GM21526 (cell line): ENCODE data around the gene AGBL4.

Experiments
- ATAC-seq: cut with Tn5 transposase; IDR thresholded peaks from one replicate; pipeline ENCODE4 v1.9.1; 2021; ENCODE audit warnings: moderate library complexity; ENCODE audit not compliant: unreplicated experiment, low FRiP score

AGBL4 gene

DNA sequence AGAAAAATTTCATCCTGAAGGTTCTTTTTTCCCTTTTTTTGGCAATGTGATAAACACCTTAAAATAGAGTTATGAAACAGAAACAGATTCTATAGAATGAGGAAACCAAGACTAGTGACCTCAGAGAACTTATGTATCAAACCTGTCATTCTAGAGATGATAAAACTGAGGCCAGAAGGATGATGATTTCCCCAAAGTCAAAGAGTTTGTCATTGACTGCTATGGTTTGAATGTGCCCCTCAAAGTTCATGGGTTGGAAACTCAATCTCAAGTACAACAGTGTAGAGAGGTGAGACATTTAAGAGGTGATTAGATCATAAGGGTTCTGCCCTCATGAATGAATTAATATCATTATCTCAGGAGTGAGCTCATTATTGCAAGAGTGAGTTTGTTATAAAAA is 1233.4 kb downstream of the AGBL4 start:
- ATAC-seq = peak; percentile 68

- peak; percentile 37 for ATAC-seq
These were observed 1233.9 kb downstream of the AGBL4 start for GRCh38 chr1:48789903-48790302.

DNA sequence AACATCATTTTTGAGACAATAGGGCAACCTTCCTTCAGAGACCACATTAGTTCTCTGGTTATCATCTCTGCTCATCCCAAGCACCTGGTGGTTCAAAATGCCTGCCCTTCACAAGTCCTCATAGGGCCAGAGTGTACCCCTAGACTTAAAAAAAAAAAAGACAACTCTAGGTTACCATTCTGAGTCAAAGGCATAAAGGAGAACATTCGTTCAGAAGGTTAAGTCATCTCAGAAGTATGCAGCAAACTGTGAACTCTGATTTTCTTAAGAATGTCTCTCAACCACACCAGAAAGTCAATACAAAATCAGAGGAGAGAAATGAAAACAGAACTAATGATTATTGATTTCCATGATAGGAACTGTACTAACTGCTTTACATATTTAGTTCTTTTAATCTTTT is 1237.9 kb downstream of the AGBL4 start:
- no peak for ATAC-seq

DNA sequence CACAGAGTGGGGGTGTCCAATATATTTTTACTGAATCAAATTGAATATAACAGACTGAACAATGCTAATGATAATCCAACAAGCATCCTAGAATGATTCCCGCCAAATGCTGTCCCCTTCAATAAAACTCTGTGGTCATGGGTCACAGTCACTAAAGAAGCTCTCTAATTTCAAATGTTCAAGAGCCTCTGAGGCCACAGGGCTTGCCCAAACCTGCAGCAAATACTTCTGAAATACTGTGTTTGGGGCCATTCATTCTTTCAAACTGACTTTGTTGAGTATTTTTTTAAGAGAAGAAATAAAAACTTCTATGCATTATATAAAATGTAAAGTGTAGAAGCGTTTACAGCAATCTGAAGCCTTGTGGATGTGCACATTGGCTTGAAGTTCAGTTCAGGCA is 1239.5 kb downstream of the AGBL4 start:
- ATAC-seq = no peak

DNA sequence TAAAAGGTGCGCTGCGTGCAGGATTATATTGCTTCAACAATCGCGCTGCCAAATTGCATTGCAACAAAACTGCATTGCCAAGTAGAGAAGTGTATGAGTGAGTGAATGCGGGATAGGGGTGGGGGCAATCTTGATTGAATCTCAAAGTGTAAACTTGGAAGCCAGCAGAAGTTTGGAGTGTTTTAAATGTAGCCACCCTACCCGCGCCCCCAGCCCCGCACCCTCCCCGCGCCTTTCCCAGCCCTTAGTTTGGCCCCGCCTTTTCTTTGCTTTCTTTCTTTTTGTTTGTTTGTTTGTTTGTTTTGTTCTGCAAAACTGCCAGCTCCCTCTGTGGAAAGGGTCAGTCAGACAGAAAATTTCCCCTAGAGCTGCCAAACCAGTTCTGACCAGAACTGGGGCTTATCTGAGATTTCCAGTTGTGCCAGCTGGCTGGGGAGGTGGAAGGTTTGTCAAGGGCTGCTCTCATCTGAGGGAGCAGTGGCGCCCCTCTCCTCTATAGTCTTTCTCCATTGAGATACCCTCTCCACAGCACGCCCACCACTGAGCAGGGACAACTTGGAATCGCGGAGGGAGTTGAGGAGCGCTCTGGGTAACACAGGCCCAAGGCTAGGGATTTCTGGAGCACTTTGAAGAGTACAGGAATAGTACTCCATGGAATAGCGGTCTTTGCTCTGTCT is 1246.4 kb downstream of the AGBL4 start:
- no peak for ATAC-seq

- no peak for ATAC-seq
These were observed 1247.1 kb downstream of the AGBL4 start, which contains the start of gene BEND5 for GRCh38 chr1:48776393-48777218. TSS of gene BEND5 (minus strand) at chr1:48776891. CDS start at chr1:48776831, 60 bp downstream.

GRCh38 chr1:48775831-48776392 is 1247.8 kb downstream of the AGBL4 start:
- ATAC-seq = no peak

DNA sequence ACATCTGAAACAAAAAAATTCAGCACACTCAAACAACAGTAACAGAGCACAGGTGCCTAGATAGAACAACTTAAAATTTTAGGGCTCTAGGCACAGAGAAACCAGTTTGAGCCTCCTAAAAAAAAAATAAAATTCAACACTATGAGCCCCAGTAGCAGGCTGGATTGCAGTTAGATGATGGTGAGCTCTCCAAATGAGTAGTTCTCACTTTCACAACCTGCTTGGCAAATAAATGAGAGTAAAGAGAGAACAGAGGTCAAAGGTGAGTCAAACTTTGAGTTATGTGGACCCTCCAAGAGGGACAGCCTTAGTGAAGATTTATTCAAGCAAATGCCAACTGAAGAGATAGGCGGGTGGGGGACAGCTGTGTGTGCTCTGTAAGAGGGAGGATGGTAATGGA is 1250.6 kb downstream of the AGBL4 start:
- ATAC-seq = peak; percentile 61

- ATAC-seq = no peak
These were observed 1251.5 kb downstream of the AGBL4 start for GRCh38 chr1:48772211-48772610.

- ATAC-seq = no peak
These were observed 1252.2 kb downstream of the AGBL4 start for GRCh38 chr1:48771561-48771960.

- ATAC-seq = no peak
These were observed 1255.7 kb downstream of the AGBL4 start for GRCh38 chr1:48767975-48768510.

GRCh38 chr1:48765335-48765734 is 1258.4 kb downstream of the AGBL4 start:
- ATAC-seq = no peak

GRCh38 chr1:48761986-48762385 is 1261.8 kb downstream of the AGBL4 start:
- ATAC-seq = no peak

GRCh38 chr1:48761411-48761810 is 1262.3 kb downstream of the AGBL4 start:
- ATAC-seq = no peak

GRCh38 chr1:48760857-48761256 is 1262.9 kb downstream of the AGBL4 start:
- no peak for ATAC-seq

DNA sequence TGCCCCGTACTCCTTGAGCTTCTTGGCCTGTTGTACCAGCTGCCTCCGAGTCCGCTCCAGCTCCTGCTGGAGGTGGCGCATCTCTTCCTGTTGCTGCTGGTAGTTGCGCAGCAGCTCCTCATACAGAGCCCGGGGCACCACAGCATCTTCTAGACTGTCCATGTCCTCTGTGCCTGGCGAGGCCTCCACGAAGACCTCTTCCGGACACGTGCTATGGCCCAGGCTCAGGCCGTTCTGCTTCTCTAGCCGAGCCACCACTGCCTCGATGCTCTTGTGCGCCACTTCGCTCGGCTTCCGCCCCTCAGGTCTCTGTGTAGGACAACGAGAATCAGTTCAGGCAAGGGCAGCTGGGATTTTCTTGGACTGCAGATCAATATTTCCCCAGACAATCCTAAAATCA is 1264.8 kb downstream of the AGBL4 start:
- ATAC-seq = no peak

DNA sequence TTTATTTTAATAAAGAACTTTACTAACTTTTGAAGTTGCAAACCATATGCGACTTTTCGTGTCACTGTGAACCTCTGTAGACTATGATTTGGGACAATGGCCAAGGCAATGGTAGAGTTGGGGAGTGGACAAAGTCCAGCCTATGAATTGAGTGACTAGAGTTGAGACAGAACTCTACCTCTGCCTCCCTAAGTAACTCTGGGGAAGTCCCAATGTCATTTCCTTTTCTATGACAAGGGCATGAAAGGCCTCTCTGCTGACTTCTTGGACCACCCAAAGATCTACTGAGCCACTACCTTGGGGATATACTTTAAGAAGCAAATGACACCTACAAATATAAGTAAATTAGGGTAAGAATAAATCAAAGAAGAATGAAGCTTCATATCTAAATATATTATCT is 1266.4 kb downstream of the AGBL4 start:
- ATAC-seq = no peak

DNA sequence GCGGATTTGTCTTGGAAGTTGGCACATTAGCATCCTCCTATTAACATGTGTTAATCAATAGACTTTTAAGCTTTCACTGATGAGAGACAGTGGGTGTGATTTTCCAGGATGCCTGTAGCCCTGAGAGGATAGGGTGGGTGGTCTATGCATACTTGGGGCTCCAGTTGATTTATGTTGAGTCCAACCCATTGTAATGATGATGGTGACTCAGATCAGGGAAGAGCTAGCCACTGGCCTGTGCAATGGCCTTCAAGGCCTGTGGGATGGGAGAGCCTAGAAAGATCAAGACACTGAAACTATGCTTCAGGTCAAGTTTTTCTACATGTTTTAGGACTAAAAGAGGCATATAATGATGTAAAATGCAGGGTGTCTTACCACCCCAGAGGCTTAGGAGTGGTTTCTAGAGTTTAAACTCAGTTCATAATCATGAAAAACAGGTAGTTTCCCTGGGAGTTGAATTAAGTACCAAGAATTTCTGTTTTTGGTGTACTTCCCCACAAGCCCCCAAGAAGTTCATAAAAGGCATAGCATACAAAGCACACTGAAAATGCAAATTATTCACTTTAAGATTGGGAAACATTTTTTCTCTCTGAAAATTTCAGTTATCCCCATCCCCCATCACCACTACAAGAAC is 1267.0 kb downstream of the AGBL4 start:
- no peak for ATAC-seq

DNA sequence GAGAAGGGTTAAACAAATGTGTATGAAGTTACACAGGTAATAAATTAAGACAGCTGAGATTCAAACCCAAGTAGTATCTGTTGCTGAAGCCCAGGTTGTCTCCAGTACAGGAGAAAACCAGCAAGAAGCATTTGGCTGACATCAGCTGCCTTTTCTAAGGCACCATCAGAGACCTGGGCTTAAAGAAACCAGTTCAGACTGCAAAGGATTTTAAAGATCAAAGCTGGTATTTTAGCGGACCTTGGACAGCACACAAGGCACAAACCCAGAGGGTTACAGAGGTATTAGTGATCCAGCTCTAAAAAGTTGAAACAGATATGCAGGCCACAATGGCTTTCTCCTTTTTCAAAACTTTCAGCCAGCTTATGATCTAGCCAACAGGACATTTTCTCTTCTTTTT is 1270.5 kb downstream of the AGBL4 start:
- no peak for ATAC-seq

DNA sequence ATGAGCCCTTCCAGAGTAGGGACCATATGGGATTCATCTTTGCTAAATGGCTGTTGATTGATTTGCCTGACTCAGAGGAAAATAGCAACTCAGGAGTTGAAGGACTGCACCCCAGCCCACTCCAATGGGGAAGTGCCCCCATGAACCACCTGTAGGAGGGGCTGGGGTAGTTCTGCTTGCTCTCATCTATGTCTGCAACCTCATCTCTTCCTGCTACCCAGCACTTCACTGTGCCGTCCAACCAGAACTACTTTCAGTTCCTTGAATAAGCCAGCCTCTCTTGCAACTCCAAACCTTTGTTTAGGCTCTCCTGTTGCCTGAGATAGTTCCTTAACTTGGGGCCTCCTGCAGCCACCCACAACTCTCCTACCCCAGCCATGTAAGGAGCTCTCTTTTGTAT is 1273.6 kb downstream of the AGBL4 start:
- peak; percentile 93 for ATAC-seq

- no peak for ATAC-seq
These were observed 1274.7 kb downstream of the AGBL4 start for GRCh38 chr1:48749068-48749467.
